ENCODE data around the gene BPIFB6. TPM values are rescaled to one million over a fixed set of nuclear protein-coding genes. Genes with fewer than 3 reads are reported as not detected.

The BPIFB6 gene
- polyA plus RNA-seq, 3 donors: not detected

DNA sequence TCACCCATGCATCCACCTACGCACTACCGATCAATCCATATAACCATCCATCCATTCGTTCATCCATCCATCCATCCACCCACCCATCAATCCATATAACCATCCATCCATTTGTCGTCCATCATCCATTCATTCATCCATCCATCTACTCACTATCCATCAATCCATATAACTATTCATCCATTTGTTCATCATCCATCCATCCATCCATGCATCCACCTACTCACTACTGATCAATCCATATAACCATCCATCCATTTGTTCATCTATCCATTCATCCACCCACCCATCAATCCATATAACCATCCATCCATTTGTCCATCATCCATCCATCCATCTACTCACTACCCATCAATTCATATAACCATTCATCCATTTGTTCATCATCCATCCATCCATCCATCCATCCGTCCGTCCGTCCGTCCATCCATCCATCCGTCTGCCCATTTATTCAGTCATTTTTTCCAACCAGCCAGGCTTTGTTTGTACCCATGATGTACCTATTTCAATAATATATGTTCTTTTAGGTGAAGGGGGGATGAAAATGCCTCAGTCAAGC is 6.1 kb upstream of the BPIFB6 start:
- H3K4me1 ChIP-seq (ENCODE audit: control insufficient read depth in 1 of 2, insufficient read depth in 2 of 2, low read length in 2 of 2): no peaks in the 10 kb centered on the region
- H3K4me3 Mint-ChIP-seq: no peak overlapping the region
- intact Hi-C loops (cut with micrococcal nuclease): no loop called here
- no peak overlapping the region for H3K4me2 ChIP-seq (replicated peaks; ENCODE audit: extremely low read depth, low read length, poor library complexity, severe bottlenecking)
- H3K79me2 ChIP-seq (ENCODE audit: insufficient read depth, low read length): no peaks in the 10 kb centered on the region
- no peaks in the 10 kb centered on the region for H3K36me3 Mint-ChIP-seq
- no peaks in the 10 kb centered on the region for H4K20me1 ChIP-seq (ENCODE audit: insufficient read depth, low read length)
- 91% methylated on average over 4 of the region's 9 CpGs for WGBS (ENCODE audit: insufficient coverage)
- peaks cover 0 to 2% (median 0%) of the 10 kb centered on the region in 3 donors for H3K27me3 Mint-ChIP-seq (ENCODE audit: low read depth in 3 of 3)
- no peak for DNase-seq
- H3K9me3 ChIP-seq (replicated peaks in 1 of 2; ENCODE audit: control insufficient read depth in 1 of 2, insufficient read depth in 1 of 2, low read length in 2 of 2): no peaks in the 10 kb centered on the region
- no peaks in the 10 kb centered on the region for H3K27me3 ChIP-seq (ENCODE audit: control insufficient read depth in 2 of 2, insufficient read depth in 2 of 2, low read length in 2 of 2)
- no peaks in the 10 kb centered on the region for H3K36me3 ChIP-seq (replicated peaks in 1 of 2; ENCODE audit: control insufficient read depth in 1 of 2, insufficient read depth in 2 of 2, low read length in 2 of 2)
- H3K27ac Mint-ChIP-seq: no peak overlapping the region
- no peaks in the 10 kb centered on the region for H3K4me1 Mint-ChIP-seq
- H3K9ac ChIP-seq (ENCODE audit: insufficient read depth, low read length, poor library complexity, severe bottlenecking): no peak overlapping the region
- no peak overlapping the region for H3K27ac ChIP-seq (ENCODE audit: low read depth in 1 of 2, low read length in 2 of 2)
- no peak overlapping the region for H2AFZ ChIP-seq (ENCODE audit: insufficient read depth, low read depth, low read length, poor library complexity, severe bottlenecking)
- H3K9me3 Mint-ChIP-seq: no peaks in the 10 kb centered on the region
- H3K4me3 ChIP-seq (replicated peaks in 1 of 3; ENCODE audit: low read depth in 2 of 3, low read length in 3 of 3): no peak overlapping the region
- TF ChIP-seq, protein P1, sequence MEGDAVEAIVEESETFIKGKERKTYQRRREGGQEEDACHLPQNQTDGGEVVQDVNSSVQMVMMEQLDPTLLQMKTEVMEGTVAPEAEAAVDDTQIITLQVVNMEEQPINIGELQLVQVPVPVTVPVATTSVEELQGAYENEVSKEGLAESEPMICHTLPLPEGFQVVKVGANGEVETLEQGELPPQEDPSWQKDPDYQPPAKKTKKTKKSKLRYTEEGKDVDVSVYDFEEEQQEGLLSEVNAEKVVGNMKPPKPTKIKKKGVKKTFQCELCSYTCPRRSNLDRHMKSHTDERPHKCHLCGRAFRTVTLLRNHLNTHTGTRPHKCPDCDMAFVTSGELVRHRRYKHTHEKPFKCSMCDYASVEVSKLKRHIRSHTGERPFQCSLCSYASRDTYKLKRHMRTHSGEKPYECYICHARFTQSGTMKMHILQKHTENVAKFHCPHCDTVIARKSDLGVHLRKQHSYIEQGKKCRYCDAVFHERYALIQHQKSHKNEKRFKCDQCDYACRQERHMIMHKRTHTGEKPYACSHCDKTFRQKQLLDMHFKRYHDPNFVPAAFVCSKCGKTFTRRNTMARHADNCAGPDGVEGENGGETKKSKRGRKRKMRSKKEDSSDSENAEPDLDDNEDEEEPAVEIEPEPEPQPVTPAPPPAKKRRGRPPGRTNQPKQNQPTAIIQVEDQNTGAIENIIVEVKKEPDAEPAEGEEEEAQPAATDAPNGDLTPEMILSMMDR (IDR thresholded peaks at IDR 0.05): no peak

DNA sequence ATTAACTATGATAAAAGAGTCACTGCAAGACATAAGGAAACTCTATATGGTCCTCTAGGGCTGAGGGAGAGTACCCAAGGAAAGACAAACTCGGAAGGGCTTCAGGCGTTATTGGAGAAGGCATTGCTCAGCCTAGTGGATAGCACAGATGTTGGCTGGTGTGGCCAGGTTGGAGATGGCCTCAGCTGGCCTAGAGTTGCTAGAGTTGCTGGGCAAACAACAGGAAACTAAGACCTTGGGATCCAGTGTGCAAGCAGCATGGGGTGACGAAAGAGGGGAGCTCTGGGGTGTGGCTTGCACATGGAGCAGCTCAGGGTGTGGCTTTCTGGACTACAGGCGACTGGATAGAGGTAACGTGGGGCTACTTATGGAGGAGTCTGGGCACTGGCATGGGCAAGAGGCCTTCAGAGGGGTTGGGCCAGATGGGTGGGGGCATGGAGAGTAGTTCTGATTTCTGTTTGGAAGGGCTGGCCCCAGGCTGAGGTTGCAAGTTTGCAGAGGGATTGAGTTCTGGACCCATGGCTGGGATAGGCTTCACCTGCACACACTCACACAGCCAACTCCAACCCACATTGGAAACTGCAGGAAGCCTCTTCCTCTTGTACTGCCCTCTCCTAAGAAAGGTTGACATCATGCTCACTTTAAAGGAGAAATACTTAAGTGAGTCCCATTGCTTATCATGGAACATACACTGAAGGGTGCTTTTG is 5.2 kb upstream of the BPIFB6 start:
- Histone ChIP-seq H3K27ac (ENCODE audit: low read depth in 1 of 2, low read length in 2 of 2) (no peak overlapping the region), H3K27me3 (ENCODE audit: control insufficient read depth in 2 of 2, insufficient read depth in 2 of 2, low read length in 2 of 2) (no peaks in the 10 kb centered on the region), H3K9ac (ENCODE audit: insufficient read depth, low read length, poor library complexity, severe bottlenecking) (no peak overlapping the region), H3K4me2 (replicated peaks; ENCODE audit: extremely low read depth, low read length, poor library complexity, severe bottlenecking) (no peak overlapping the region), H3K36me3 (replicated peaks in 1 of 2; ENCODE audit: control insufficient read depth in 1 of 2, insufficient read depth in 2 of 2, low read length in 2 of 2) (no peaks in the 10 kb centered on the region), H3K4me1 (ENCODE audit: control insufficient read depth in 1 of 2, insufficient read depth in 2 of 2, low read length in 2 of 2) (no peaks in the 10 kb centered on the region), H4K20me1 (ENCODE audit: insufficient read depth, low read length) (no peaks in the 10 kb centered on the region), H2AFZ (ENCODE audit: insufficient read depth, low read depth, low read length, poor library complexity, severe bottlenecking) (no peak overlapping the region), H3K79me2 (ENCODE audit: insufficient read depth, low read length) (no peaks in the 10 kb centered on the region), H3K4me3 (replicated peaks in 1 of 3; ENCODE audit: low read depth in 2 of 3, low read length in 3 of 3) (no peak overlapping the region), H3K9me3 (replicated peaks in 1 of 2; ENCODE audit: control insufficient read depth in 1 of 2, insufficient read depth in 1 of 2, low read length in 2 of 2) (no peaks in the 10 kb centered on the region)
- no peak for DNase-seq
- 66% methylated on average over 4 of the region's 5 CpGs for WGBS (ENCODE audit: insufficient coverage)
- no peaks in the 10 kb centered on the region for H3K4me1 Mint-ChIP-seq
- no peak overlapping the region for H3K4me3 Mint-ChIP-seq
- intact Hi-C loops (cut with micrococcal nuclease): no loop called here
- peaks cover 0 to 2% (median 0%) of the 10 kb centered on the region in 3 donors for H3K27me3 Mint-ChIP-seq (ENCODE audit: low read depth in 3 of 3)
- H3K9me3 Mint-ChIP-seq: no peaks in the 10 kb centered on the region
- H3K36me3 Mint-ChIP-seq: no peaks in the 10 kb centered on the region
- H3K27ac Mint-ChIP-seq: peak overlapping the region in 1 of 7 donors; percentile 50
- TF ChIP-seq, protein P1 (IDR thresholded peaks at IDR 0.05): no peak

Measured in CD14-positive monocyte (primary cell).